Measurements from ENCODE around the gene SPINT1. TPM values are rescaled to one million over a fixed set of nuclear protein-coding genes. Genes with fewer than 3 reads are reported as not detected.

Gene SPINT1
- total and polyA plus RNA-seq, 4 donors = 1.2 to 2.6 (median 1.9) TPM

DNA sequence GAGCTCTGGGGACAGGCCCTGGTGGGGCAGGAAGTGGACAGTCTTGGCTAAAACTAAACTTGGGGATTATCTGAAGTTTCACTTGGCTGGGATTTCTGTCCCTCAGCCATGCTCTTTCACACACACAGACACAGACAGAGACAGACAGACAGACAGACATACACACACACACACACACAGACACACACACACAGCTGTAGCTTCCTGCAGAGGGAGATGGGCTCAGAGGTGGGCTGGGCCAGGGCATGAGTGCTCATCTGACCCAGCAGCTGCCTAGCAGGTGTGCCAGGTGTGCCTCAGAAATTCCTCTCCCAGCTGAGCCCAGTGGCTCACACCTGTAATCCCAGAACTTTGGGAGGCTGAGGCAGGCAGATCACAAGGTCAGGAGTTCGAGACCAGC is 26.9 kb downstream of the SPINT1 start:
- TF ChIP-seq NR2F2 (IDR thresholded peaks at IDR 0.05) = no peak
- TF ChIP-seq GABPA (IDR thresholded peaks at IDR 0.05 in 1 of 2, conservative IDR thresholded peaks at IDR 0.05 in 1 of 2) = no peak
- no peak for TF ChIP-seq ZBTB33 (IDR thresholded peaks at IDR 0.05)
- TF ChIP-seq RAD21 (IDR thresholded peaks at IDR 0.05) = no peak
- no peak for TF ChIP-seq FOXA1 (IDR thresholded peaks at IDR 0.05)
- TF ChIP-seq, protein P1, sequence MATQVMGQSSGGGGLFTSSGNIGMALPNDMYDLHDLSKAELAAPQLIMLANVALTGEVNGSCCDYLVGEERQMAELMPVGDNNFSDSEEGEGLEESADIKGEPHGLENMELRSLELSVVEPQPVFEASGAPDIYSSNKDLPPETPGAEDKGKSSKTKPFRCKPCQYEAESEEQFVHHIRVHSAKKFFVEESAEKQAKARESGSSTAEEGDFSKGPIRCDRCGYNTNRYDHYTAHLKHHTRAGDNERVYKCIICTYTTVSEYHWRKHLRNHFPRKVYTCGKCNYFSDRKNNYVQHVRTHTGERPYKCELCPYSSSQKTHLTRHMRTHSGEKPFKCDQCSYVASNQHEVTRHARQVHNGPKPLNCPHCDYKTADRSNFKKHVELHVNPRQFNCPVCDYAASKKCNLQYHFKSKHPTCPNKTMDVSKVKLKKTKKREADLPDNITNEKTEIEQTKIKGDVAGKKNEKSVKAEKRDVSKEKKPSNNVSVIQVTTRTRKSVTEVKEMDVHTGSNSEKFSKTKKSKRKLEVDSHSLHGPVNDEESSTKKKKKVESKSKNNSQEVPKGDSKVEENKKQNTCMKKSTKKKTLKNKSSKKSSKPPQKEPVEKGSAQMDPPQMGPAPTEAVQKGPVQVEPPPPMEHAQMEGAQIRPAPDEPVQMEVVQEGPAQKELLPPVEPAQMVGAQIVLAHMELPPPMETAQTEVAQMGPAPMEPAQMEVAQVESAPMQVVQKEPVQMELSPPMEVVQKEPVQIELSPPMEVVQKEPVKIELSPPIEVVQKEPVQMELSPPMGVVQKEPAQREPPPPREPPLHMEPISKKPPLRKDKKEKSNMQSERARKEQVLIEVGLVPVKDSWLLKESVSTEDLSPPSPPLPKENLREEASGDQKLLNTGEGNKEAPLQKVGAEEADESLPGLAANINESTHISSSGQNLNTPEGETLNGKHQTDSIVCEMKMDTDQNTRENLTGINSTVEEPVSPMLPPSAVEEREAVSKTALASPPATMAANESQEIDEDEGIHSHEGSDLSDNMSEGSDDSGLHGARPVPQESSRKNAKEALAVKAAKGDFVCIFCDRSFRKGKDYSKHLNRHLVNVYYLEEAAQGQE (IDR thresholded peaks at IDR 0.05) = no peak
- TF ChIP-seq MAX (IDR thresholded peaks at IDR 0.05) = no peak
- TF ChIP-seq FOXA2 (IDR thresholded peaks at IDR 0.05) = no peak
- no peak for TF ChIP-seq ATF3 (IDR thresholded peaks at IDR 0.05)
- Histone ChIP-seq H3K27ac (ENCODE audit: low read depth in 1 of 2, low read length in 2 of 2) (no peak overlapping the region), H3K4me1 (ENCODE audit: control insufficient read depth in 4 of 4, insufficient read depth in 4 of 4, low read length in 3 of 4) (peaks cover 2 to 13% (median 7%) of the 10 kb centered on the region in 4 donors), H3K27me3 (ENCODE audit: control insufficient read depth in 4 of 4, insufficient read depth in 4 of 4, low read length in 3 of 4) (peaks cover 0 to 3% (median 0%) of the 10 kb centered on the region in 4 donors), H3K36me3 (ENCODE audit: control insufficient read depth in 4 of 4, insufficient read depth in 3 of 4, low read depth in 1 of 4, low read length in 3 of 4) (no peaks in the 10 kb centered on the region), H3K9ac (ENCODE audit: low read depth in 1 of 2, low read length in 2 of 2) (no peak overlapping the region), H3K9me3 (ENCODE audit: control insufficient read depth in 4 of 4, low read length in 3 of 4) (no peaks in the 10 kb centered on the region), H3K4me3 (ENCODE audit: low read depth in 1 of 3, low read length in 3 of 3) (no peak overlapping the region)
- no peak for DNase-seq (ENCODE audit: low spot score)
- 95% methylated on average over 1 of the region's 1 CpG for WGBS

GRCh38 chr15:40871749-40872617 is 28.1 kb downstream of the SPINT1 start:
- Histone ChIP-seq H3K9me3 (ENCODE audit: control insufficient read depth in 4 of 4, low read length in 3 of 4) (no peaks in the 10 kb centered on the region), H3K4me3 (ENCODE audit: low read depth in 1 of 3, low read length in 3 of 3) (no peak overlapping the region), H3K9ac (ENCODE audit: low read depth in 1 of 2, low read length in 2 of 2) (no peak overlapping the region), H3K36me3 (ENCODE audit: control insufficient read depth in 4 of 4, insufficient read depth in 3 of 4, low read depth in 1 of 4, low read length in 3 of 4) (no peaks in the 10 kb centered on the region), H3K27me3 (ENCODE audit: control insufficient read depth in 4 of 4, insufficient read depth in 4 of 4, low read length in 3 of 4) (peaks cover 0 to 3% (median 0%) of the 10 kb centered on the region in 4 donors), H3K4me1 (ENCODE audit: control insufficient read depth in 4 of 4, insufficient read depth in 4 of 4, low read length in 3 of 4) (peaks cover 2 to 13% (median 7%) of the 10 kb centered on the region in 4 donors), H3K27ac (ENCODE audit: low read depth in 1 of 2, low read length in 2 of 2) (no peak overlapping the region)
- 85% methylated on average over 13 of the region's 13 CpGs for WGBS
- DNase-seq (ENCODE audit: low spot score) = no peak
- TF ChIP-seq EGR1 (IDR thresholded peaks at IDR 0.05; ENCODE audit: low read depth in 2 of 2) (no peak), NR2F2 (IDR thresholded peaks at IDR 0.05) (no peak), SP1 (IDR thresholded peaks at IDR 0.05) (no peak), HNF4A (conservative IDR thresholded peaks at IDR 0.05) (no peak), RXRA (IDR thresholded peaks at IDR 0.05) (no peak), HNF4G (IDR thresholded peaks at IDR 0.05) (no peak), MAX (IDR thresholded peaks at IDR 0.05) (no peak), JUND (IDR thresholded peaks at IDR 0.05) (no peak), RAD21 (IDR thresholded peaks at IDR 0.05) (no peak), ZBTB33 (IDR thresholded peaks at IDR 0.05) (no peak)
- TF ChIP-seq, protein P1 (IDR thresholded peaks at IDR 0.05) = no peak
- TF ChIP-seq, protein P2, sequence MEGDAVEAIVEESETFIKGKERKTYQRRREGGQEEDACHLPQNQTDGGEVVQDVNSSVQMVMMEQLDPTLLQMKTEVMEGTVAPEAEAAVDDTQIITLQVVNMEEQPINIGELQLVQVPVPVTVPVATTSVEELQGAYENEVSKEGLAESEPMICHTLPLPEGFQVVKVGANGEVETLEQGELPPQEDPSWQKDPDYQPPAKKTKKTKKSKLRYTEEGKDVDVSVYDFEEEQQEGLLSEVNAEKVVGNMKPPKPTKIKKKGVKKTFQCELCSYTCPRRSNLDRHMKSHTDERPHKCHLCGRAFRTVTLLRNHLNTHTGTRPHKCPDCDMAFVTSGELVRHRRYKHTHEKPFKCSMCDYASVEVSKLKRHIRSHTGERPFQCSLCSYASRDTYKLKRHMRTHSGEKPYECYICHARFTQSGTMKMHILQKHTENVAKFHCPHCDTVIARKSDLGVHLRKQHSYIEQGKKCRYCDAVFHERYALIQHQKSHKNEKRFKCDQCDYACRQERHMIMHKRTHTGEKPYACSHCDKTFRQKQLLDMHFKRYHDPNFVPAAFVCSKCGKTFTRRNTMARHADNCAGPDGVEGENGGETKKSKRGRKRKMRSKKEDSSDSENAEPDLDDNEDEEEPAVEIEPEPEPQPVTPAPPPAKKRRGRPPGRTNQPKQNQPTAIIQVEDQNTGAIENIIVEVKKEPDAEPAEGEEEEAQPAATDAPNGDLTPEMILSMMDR (IDR thresholded peaks at IDR 0.05; ENCODE audit: low read depth, low read length, missing input control) = no peak

Measured in liver (tissue), 9 donors.